Measurements from ENCODE around the gene RAF1.

RAF1 gene

DNA sequence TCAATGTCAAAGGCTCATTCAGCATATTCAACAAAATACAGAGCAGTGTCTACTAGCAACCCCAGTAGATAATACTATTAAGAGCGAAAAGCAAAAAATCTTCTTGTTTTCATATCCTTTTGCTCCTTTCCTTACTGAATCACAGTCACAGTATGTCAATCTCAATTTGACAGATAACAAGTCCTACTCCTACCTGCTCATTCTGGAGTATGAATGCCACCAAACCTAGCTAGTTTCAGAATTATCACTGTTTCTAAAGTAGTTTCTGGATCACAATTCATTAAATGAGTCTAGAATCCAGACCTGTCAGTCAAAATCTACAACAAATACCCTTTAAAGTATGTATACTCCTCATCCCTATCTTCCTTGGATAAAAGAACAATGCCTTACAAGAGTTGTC lies 55.5 kb downstream of the RAF1 start:
- H3K27ac ChIP-seq: no peak overlapping the region
- DNase-seq (ENCODE audit: low read depth, low spot score): no peak

DNA sequence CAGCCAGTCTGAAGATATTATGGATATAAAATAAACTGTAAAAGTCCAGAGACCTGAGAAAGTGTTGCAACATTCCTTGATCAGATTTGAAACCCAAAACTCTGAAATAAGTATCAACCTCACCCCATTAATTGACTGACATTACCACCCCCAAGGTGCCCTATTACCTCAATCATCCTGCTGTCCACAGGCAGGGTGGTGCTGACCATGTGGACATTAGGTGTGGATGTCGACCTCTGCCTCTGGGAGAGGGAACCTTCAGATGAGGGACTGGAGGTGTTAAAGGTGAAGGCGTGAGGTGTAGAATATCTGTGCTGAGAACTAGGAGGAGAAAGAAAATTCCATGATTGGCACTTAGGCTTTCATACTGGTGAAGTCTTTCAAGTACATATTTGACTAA lies 59.9 kb downstream of the RAF1 start:
- no peak for DNase-seq (ENCODE audit: low read depth, low spot score)
- no peak overlapping the region for H3K27ac ChIP-seq

DNA sequence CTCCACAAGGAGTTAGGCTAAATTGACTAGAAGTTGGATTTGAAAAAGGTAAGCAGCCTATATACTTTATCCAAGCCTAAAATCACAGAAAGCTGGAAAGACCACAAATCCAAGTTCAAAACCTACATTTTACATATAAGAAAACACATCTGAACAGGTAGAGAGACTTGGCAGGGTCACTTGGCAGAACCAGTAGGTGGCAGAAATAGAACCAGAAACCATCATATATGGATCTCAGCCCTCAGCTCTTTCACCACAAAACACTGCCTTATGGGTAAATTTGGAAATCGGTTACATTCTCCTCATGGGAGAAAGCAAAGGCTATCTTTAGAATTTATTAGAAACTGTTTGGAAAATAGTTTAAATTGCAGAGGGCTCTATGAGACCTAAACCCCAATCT lies 62.8 kb downstream of the RAF1 start:
- no peak for DNase-seq (ENCODE audit: low read depth, low spot score)
- no peak overlapping the region for H3K27ac ChIP-seq

DNA sequence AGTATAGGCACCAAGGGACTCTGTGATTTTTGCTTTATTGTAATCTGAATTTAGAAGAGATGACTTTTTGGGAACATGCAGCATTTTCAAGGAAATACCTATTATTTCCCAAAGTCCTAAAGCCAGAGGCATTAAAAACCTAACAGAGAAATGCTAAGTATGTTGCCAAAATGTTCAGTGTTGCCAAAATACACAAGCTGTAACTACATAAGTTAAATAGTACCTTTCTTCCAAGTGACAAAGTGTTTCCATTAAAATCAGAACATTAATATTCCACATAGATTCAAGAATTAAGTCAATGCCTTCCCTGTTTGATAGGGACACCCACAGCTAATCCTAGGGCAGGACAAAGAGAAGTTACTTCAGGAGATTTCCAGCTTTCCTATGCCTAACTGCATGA lies 65.0 kb downstream of the RAF1 start:
- no peak overlapping the region for H3K27ac ChIP-seq
- DNase-seq (ENCODE audit: low read depth, low spot score): no peak

DNA sequence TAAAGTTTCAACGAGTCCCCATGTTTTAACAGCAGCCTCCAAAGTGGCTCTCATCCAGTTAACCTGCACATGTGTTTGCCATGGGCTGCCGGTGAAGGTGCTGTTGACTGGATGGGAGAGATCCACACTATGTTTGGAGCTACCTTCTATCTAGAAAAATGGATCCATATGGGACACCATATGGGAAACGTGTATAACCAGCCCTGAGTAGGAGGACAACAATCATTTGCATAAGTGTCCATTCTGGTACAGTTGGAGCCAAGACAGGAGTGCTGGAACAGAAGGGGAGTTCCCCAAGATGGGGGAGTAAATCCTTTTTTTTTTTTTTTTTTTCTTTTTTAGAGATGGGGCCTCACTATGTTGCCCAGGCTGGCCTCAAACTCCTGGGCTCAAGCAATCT lies 70.4 kb downstream of the RAF1 start:
- H3K27ac ChIP-seq: no peak overlapping the region
- no peak for DNase-seq (ENCODE audit: low read depth, low spot score)

DNA sequence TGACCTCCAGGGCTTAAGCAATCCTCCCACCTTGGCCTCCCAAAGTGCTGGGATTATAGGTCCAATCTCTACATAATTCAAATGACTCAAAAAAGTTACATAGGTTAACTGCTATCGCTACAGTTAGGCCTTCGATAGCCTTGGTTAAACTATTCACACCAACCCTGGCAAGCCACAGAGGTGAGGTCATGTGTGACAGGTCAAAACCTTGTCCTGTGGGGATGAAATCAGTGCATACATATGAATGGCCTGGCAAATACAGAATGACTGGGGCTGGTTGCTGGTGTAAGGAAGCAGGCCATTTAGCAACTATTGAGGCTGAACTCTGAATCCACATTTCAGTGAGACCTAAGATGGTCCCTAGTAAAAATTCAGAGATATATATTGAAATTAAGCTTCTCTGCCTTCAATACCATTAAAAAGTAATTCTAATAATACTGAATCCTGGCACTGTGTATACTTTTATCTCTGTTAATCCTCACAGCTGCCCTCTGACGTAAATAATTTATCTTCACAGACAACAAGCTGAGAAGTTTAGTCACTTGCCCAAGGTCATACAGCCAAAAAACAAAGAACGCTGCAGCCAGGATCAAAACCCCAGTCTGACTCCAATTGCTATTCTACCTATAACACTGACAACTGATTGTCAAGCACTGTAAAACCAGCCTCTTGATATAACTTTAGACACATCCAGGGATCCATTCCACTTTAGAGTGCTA lies 71.8 kb downstream of the RAF1 start:
- DNase-seq (ENCODE audit: low read depth, low spot score): no peak
- H3K27ac ChIP-seq: no peak overlapping the region

DNA sequence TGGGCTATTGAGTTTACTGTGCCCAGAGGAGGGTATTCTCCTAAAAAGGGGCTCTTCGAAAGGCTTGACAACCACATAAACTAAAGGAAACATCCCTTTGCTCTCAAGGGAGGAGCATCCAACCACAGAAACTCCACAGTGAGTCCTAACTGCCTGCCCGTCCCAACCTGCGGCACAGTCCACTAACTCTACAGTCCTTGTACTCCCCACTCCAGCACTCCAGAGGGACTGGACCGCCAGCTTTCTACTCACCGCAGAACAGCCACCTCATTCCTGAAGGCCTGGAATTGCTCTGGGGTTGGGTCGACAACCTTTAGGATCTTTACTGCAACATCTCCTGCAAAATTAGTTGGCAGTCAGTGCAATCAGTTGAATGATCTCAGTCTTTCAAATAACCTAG lies 72.5 kb downstream of the RAF1 start:
- no peak overlapping the region for H3K27ac ChIP-seq
- DNase-seq (ENCODE audit: low read depth, low spot score): no peak

DNA sequence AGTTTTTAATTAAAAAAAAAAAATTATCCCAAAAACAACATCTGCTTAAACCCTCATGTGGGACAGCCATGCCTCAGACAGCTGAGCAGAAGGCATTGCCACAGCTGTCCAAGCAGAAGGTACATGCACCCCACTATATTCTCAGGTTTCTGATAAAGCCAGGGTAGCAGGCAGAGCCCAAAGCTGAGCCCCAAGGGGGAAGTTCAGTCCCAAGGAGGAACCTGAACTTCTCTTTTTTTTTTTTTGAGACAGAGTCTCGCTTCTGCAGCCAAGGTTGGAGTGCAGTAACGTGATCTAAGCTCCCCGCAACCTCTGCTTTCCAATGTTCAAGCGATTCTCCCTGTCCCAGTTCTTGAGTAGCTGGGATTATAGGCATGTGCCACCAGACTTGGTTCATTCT lies 73.8 kb downstream of the RAF1 start:
- no peak overlapping the region for H3K27ac ChIP-seq
- DNase-seq (ENCODE audit: low read depth, low spot score): no peak

DNA sequence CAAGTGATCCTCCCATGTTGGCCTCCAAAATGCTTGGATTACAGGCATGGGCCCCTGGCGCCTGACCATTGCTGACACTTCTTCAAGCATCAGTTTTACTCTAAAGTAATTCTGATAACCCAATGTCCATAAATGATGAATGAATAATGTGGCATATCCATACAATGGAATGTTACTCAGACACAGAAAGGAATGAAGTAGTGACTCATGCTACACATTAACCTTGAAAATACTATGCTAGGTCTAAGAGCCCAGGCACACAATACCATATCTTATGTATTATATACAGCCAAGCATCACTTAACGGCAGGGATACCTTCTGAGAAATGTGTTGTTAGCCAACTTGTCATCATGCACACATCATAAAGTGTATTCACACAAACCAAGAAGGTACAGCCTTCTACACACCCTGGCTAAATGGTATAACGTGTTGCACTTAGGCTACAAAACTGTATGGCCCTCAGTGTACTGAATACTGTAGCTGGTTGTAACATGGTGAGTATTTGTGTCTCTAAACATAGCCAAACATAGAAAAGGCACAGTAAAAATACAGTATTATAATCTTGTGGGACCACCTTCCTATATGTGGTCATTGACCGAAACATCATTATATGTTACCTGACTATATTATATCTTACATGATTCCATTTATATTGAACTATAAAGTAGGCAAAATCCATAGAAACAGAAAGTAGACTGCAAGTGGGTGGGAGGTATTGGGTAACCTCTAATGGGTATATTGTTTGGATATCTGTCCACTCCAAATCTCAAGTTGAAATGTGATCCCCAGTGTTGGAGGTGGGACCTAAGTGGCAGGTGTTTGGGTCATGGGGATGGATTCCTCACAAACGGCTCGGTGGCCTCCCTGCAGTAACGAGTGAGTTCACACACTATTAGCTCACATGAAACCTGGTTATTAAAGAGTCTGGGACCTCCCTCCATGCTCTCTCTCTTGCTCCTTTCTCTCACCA lies 75.6 kb downstream of the RAF1 start:
- DNase-seq (ENCODE audit: low read depth, low spot score): no peak
- H3K27ac ChIP-seq: no peak overlapping the region

DNA sequence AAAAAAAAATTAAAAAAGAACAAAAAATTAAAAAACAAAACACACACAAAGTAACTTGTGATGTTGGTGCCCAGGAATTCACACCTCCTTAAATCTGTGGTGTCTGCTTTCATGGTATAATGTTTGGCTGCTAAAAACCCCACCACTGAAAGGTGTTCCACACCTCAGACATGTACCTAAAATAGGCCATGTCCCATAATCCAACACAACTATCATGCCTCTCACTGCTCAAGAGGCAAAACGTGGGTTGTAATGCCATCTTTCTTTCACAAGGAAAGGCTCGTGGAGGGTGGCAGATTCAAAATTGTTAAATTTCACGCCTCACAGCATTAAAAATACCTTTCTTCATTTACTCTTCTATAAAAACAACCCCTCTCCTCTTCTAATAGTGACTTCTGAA lies 77.5 kb downstream of the RAF1 start:
- no peak overlapping the region for H3K27ac ChIP-seq
- no peak for DNase-seq (ENCODE audit: low read depth, low spot score)

DNA sequence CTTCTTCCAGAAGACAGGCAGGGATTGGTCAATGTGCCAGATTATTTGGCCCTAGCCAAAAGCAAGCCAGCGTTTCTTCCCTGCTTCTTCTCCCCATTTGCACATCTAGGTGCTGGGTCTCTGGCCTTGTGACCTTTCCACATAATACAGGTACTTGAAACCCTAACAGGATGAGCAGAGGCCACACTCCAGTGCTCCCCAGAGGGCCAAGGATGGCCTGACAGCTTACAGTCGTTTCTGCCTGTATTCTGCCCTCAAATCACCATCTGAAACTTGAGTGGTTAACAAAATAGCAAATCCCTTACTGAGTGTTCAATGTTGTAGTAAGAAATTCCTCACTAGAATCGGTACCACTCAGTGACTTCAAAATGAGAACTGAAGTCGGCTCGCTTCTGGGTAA lies 77.9 kb downstream of the RAF1 start:
- DNase-seq (ENCODE audit: low read depth, low spot score): no peak
- no peak overlapping the region for H3K27ac ChIP-seq

DNA sequence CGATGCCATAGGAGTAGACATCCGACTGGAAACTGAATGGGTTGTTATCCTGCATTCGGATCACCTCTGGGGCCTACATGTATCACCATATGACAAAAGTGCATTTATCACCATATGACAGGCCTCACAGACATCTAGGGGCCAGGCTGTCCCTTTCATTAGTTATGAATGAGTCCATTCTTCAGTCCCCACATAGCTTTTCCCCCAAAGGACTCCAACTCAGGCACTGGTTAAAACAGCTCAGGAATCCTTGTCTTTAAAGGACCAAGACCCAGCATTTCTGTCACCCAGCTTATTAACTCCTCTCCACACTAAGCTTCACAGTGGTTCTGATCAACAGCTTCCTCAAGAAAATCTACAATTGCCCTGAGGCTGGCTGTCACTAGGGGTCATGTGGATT lies 78.7 kb downstream of the RAF1 start:
- no peak overlapping the region for H3K27ac ChIP-seq

DNA sequence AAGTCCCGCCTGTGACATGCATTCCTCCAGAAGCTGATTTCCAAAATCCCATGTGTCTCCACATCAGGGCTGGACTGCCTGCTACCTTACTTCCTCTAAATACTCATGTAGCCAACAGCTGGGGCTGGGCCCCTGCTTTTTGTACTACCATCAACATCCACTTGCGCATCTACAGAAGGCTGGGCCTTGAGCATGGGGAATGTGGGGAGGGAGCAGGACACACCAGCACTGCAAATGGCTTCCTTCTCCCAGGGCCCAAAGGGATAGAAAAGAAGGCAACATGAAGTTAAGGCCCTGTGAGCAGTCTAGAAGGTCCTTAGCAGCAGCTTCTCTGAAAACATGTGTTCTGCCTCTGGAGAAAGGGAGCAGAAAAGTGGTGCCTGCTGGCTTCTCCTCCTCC lies 79.8 kb downstream of the RAF1 start:
- no peak overlapping the region for H3K27ac ChIP-seq
- DNase-seq (ENCODE audit: low read depth, low spot score): no peak

More for the DNA sequence above, 78.7 kb downstream of the RAF1 start:
- no peak for DNase-seq (ENCODE audit: low read depth, low spot score)

DNA sequence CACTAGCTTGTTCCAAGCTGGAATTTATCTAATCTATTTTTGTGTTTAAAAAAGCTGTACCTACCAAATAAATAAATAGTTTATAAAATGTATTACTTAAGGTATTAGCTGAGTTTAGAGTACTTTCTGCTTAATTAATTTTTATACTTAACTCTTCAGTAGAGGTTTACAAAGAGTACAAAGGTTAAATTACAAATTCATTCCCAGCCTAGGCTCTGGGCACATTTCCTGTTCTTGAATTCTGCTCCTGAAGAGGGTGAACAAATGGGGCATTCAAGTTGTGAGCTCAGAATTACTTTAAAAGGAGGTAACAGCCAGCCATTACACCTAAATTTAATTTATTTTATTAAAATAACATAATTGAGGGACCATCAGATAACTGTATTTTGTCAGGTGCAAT lies 80.6 kb downstream of the RAF1 start:
- no peak for DNase-seq (ENCODE audit: low read depth, low spot score)
- H3K27ac ChIP-seq: no peak overlapping the region

DNA sequence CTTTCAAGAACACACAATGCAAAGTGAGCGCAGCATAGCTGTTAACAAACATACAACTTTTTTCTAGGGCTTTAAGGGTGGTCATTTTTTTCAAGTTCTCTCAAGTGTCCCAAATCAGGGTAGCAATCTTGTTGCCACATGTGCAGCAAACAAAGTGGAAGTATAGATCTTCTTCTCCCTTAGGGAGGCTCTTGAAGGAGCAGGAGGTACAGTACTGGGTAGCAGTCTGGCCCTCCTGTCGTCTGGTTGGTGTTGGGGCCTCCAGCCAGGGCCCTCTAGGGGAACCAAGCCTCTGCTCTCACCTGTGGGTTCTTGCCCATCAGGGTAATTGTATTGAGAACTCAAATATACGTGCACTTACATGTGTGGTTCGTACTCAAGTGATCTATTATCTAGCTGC lies 81.2 kb downstream of the RAF1 start:
- H3K27ac ChIP-seq: no peak overlapping the region
- DNase-seq (ENCODE audit: low read depth, low spot score): no peak

DNA sequence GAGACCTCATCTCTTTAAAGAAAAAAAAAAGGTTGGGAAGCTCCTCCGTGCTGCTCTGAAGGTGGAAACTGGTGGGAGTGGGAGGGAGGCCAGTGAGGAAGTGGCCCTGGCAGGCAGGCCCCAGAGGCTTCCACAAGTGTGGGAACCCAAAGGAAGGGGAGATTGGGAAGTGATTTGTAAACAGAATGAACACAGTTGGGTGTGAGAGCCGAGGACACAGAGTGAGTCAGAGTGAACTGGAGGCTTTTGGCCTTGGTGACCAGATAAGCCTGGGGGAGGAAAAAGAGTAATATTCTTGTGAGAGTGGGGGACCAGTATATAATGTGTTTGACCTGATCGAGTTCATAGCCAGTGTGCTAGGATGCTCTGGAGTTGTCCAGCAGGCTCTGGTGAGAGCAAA lies 84.0 kb downstream of the RAF1 start:
- DNase-seq (ENCODE audit: low read depth, low spot score): no peak
- no peak overlapping the region for H3K27ac ChIP-seq

DNA sequence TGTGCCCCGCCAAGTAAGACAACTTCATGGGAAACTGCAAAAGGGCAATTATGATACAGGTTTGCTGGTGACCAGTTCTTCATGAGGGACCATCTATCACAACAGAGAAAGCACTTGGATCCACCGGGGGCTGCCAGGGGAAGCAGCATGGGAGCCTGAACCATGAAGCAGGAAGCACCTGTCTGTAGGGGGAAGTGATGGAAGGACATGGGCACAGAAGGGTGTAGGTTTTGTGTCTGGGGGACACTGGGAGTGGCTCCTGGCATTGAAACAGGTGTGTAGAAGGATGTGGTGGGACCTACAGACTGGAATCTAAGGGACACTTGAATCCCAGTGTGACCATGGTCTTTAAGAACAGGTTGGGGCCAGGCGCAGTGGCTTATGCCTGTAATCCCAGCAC lies 84.5 kb downstream of the RAF1 start:
- no peak for DNase-seq (ENCODE audit: low read depth, low spot score)
- H3K27ac ChIP-seq: no peak overlapping the region

DNA sequence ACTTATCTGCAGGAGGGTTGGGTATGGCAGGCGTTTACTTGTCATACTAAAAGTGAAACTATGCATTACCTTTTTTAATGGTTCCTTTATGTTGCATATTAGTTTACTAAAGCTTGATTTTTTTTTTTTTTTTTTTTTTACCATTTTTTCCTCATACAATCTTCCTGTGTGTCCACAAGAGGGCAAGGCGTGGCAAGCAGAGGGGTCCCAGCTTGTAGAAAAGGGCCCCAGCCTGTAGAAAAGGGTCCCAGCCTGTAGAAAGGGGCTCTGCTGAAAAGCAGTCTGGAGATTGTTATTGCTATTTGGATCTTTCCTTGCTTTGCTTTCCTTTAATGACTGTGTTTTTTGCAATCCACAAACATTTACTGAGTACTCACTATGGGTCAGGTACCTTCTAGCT lies 85.2 kb downstream of the RAF1 start:
- DNase-seq (ENCODE audit: low read depth, low spot score): no peak
- no peak overlapping the region for H3K27ac ChIP-seq

DNA sequence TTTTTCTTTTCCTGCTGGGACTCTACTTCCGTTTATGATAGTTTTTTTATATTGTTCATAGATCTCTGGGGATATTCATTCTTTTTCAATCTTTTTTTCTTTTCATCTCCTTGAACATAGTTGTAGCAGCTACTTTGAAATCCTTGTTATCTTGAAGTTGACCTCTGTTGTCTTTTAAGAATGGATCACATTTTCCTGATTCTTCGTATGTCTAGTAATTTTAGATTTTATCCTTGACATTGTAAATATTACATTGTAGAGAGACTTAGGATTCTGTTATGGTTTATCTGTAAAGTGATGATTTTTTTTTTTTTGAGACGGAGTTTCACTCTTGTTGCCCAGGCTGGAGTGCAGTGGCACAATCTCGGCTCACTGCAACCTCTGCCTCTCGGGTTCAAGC lies 86.5 kb downstream of the RAF1 start:
- no peak overlapping the region for H3K27ac ChIP-seq
- DNase-seq (ENCODE audit: low read depth, low spot score): no peak

DNA sequence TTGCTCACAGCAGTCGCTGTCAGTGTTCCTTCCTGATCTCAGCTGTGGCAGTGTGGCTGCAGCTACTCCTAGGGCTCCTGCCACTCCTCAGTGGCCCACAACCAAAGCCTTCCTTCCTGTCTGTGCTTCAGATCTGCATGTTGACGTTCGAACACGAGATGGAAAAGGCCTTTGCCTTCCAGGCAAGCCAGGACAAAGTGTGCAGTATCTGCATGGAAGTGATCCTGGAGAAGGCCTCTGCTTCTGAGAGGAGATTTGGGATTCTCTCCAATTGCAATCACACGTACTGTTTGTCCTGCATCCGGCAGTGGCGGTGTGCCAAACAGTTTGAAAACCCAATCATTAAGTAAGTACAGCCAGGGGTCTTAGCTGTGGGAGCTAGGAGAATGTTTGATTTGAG lies 89.3 kb downstream of the RAF1 start:
- DNase-seq (ENCODE audit: low read depth, low spot score): no peak
- H3K27ac ChIP-seq: no peak overlapping the region

DNA sequence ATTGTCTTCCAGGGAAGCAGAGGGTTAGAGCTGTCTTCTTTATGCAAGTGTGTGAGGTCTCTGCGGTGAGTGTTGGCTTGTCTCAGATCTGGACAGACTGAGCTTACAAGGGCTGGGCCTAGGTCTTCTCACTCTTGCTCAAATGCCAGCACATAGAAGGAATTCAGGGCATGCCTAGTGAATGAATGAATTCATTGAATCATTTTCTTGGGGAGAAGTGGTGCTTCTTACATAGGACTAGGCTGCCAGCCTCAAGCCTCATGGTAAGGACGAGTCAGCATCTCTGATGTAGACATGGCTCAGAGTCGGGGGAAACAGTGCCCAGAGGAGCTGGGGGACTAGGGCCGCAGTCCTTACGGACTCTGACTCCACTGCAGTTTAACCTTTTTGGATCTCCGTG lies 89.8 kb downstream of the RAF1 start:
- DNase-seq (ENCODE audit: low read depth, low spot score): no peak
- H3K27ac ChIP-seq: no peak overlapping the region

DNA sequence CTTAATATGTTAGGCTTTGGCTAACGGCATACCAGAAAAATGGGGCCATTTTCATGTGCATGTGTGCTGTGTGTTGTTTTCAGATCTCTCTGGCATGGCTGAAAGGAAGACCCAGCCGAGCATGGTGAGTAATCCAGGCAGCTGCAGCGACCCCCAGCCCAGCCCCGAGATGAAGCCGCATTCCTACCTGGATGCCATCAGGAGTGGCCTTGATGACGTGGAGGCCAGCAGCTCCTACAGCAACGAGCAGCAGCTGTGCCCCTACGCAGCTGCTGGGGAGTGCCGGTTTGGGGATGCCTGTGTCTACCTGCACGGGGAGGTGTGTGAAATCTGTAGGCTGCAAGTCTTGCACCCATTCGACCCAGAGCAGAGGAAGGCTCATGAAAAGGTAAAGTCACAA lies 91.9 kb downstream of the RAF1 start:
- no peak for DNase-seq (ENCODE audit: low read depth, low spot score)
- H3K27ac ChIP-seq: no peak overlapping the region

Data from epithelial cell of prostate (primary cell).